Measurements from ENCODE around the gene HIVEP3. TPM values are rescaled to one million over a fixed set of nuclear protein-coding genes. Genes with fewer than 3 reads are reported as not detected.

HIVEP3 gene
- total RNA-seq, 4 donors from 2014 or later = 1.4 to 3.0 (median 2.3) TPM

DNA sequence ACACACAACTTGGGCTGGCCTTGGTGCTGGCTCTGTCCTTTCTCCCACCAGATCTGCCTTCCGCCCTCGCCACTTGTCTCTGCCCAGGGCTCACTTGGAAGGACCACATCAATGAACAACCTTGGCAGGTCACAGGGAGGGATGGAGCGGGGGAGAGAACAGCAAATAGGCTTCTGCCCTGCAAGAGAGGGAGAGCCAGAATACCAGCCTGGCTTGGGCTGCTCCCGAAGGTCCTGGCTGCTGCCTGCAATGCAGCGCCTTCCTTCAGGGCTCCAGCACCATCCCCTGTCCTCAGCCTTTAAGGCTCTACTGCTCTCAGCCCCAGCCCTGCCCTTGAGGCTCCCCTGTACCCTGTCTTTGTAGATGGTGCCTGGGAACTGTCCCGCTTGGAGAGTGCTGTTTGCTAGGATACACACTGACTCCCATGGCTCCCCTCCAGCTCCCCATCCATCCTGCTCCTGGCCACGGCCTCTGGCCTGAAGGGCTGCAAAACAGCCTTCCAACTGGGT, 43.8 kb downstream of the HIVEP3 start:
- Histone ChIP-seq H3K27ac (replicated peaks in 1 of 4) (no peak overlapping the region), H3K9me3 (no peaks in the 10 kb centered on the region), H3K36me3 (no peaks in the 10 kb centered on the region), H3K4me1 (peaks cover 0 to 16% (median 9%) of the 10 kb centered on the region in 4 donors), H3K27me3 (no peaks in the 10 kb centered on the region), H3K4me3 (no peak overlapping the region)
- intact Hi-C loops (cut with DNase I) = no loop called here
- no peak for DNase-seq (ENCODE audit: extremely low spot score)
- 86% methylated on average over 7 of the region's 7 CpGs for WGBS
- TF ChIP-seq, protein P1, sequence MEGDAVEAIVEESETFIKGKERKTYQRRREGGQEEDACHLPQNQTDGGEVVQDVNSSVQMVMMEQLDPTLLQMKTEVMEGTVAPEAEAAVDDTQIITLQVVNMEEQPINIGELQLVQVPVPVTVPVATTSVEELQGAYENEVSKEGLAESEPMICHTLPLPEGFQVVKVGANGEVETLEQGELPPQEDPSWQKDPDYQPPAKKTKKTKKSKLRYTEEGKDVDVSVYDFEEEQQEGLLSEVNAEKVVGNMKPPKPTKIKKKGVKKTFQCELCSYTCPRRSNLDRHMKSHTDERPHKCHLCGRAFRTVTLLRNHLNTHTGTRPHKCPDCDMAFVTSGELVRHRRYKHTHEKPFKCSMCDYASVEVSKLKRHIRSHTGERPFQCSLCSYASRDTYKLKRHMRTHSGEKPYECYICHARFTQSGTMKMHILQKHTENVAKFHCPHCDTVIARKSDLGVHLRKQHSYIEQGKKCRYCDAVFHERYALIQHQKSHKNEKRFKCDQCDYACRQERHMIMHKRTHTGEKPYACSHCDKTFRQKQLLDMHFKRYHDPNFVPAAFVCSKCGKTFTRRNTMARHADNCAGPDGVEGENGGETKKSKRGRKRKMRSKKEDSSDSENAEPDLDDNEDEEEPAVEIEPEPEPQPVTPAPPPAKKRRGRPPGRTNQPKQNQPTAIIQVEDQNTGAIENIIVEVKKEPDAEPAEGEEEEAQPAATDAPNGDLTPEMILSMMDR (IDR thresholded peaks at IDR 0.05) = no peak
- TF ChIP-seq POLR2AphosphoS5 (IDR thresholded peaks at IDR 0.05) (no peak), POLR2A (IDR thresholded peaks at IDR 0.05; ENCODE audit: low read depth) (no peak), EP300 (IDR thresholded peaks at IDR 0.05) (no peak)

DNA sequence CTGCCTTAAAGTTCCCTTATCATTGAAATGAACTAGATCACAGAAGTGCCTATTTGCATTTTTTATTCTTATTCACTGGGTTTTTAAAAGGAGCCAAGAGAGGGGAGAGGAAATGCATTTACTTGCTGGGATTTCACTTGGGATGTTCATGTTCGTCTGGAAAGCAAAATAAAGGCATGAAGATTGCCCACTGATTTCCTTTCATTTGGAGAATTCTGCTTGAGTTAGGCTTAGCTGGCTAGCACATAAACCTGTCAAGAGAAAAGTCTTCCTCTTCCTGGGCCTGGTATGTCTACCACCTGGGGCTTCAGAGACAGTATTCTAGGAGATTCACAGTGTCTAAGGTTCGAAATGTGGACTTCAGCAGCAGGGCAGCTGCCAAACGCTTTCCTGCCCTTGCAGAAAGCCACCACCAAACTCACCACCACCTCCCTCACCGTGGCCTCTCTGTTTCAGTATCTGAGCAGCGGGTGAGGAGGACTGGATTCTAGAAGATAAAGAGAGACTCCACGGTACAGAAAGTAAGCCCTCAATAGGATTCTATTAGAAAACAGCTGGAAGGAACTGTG, 44.5 kb downstream of the HIVEP3 start:
- TF ChIP-seq POLR2AphosphoS5 (IDR thresholded peaks at IDR 0.05) = no peak
- TF ChIP-seq POLR2A (IDR thresholded peaks at IDR 0.05; ENCODE audit: low read depth) = no peak
- no peak for TF ChIP-seq EP300 (IDR thresholded peaks at IDR 0.05)
- TF ChIP-seq, protein P1 (IDR thresholded peaks at IDR 0.05) = no peak
- Histone ChIP-seq H3K27me3 (no peaks in the 10 kb centered on the region), H3K36me3 (no peaks in the 10 kb centered on the region), H3K4me3 (no peak overlapping the region), H3K9me3 (no peaks in the 10 kb centered on the region), H3K27ac (replicated peaks in 1 of 4) (no peak overlapping the region), H3K4me1 (peaks cover 0 to 16% (median 9%) of the 10 kb centered on the region in 4 donors)
- intact Hi-C loops (cut with DNase I) = no loop called here
- DNase-seq (ENCODE audit: extremely low spot score) = no peak
- WGBS = 78% methylated on average over 6 of the region's 6 CpGs

DNA sequence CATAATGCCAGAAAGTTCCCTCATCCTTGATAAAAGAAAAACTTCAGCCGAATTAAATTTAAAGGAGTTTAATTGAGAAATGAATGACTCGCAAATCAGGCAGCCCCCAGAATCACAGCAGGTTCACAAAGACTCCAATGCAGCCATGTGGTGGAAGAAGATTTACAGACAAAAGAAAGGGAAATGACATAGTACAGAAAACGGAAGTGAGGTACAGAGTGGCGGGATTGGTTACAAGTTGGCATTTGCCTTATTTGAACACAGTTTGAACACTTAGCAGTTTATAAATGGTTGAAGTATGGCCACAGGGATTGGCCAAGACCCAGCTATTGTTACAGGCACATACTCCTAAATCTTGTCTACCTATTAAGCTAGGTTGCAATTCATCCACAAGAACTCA, 46.6 kb downstream of the HIVEP3 start:
- no peak for TF ChIP-seq POLR2A (IDR thresholded peaks at IDR 0.05; ENCODE audit: low read depth)
- no peak for TF ChIP-seq POLR2AphosphoS5 (IDR thresholded peaks at IDR 0.05)
- TF ChIP-seq, protein P1 (IDR thresholded peaks at IDR 0.05) = no peak
- no peak for TF ChIP-seq EP300 (IDR thresholded peaks at IDR 0.05)
- Histone ChIP-seq H3K4me1 (peaks cover 0 to 12% (median 7%) of the 10 kb centered on the region in 4 donors), H3K27ac (replicated peaks in 1 of 4) (no peak overlapping the region), H3K36me3 (no peaks in the 10 kb centered on the region), H3K9me3 (no peaks in the 10 kb centered on the region), H3K27me3 (no peaks in the 10 kb centered on the region), H3K4me3 (no peak overlapping the region)
- intact Hi-C loops (cut with DNase I) = no loop called here
- WGBS = 85% methylated on average over 4 of the region's 4 CpGs
- no peak for DNase-seq (ENCODE audit: extremely low spot score)

DNA sequence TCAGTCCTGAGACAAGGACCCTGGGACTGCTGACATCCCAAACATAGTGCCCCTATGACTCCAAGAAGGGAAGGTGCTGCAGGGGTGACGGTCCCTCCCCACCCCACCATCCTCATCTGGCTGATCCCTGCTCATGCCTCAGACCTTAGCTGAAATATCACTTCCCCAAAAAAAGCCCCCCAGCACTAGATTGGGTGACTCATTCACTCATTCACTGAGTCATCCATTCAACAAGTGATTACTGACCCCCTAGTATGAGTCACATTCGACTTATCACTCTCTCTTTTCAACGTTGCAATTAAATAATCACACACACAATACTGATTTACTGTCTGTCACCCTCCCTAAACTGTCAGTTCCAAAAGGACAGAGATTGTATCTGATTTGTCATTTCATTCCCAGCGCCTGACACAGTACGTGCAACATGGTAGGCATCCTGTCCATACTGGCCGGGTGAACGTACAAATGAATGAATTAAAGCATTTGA, 48.6 kb downstream of the HIVEP3 start:
- Histone ChIP-seq H3K9me3 (no peaks in the 10 kb centered on the region), H3K4me1 (peaks cover 0 to 6% (median 4%) of the 10 kb centered on the region in 4 donors), H3K36me3 (no peaks in the 10 kb centered on the region), H3K27me3 (no peaks in the 10 kb centered on the region), H3K4me3 (no peak overlapping the region), H3K27ac (replicated peaks in 1 of 4) (no peak overlapping the region)
- intact Hi-C loops (cut with DNase I) = no loop called here
- no peak for DNase-seq (ENCODE audit: extremely low spot score)
- TF ChIP-seq POLR2A (IDR thresholded peaks at IDR 0.05; ENCODE audit: low read depth) (no peak), POLR2AphosphoS5 (IDR thresholded peaks at IDR 0.05) (no peak), EP300 (IDR thresholded peaks at IDR 0.05) (no peak)
- TF ChIP-seq, protein P1 (IDR thresholded peaks at IDR 0.05) = no peak
- WGBS = 62% methylated on average over 7 of the region's 7 CpGs
